SHP77 (cell line): ENCODE measurements around the gene ZNG1B.
"Not testable (repeated sequence)": the region's sequence is repeated elsewhere in the genome, so short reads cannot be mapped to it uniquely, and the experiment has no call there.

Source experiments
- DNase-seq, 2 experiments: peaks; one replicate each; lab custom pipeline; 2025; lab: John Stamatoyannopoulos, UW

Gene ZNG1B

DNA sequence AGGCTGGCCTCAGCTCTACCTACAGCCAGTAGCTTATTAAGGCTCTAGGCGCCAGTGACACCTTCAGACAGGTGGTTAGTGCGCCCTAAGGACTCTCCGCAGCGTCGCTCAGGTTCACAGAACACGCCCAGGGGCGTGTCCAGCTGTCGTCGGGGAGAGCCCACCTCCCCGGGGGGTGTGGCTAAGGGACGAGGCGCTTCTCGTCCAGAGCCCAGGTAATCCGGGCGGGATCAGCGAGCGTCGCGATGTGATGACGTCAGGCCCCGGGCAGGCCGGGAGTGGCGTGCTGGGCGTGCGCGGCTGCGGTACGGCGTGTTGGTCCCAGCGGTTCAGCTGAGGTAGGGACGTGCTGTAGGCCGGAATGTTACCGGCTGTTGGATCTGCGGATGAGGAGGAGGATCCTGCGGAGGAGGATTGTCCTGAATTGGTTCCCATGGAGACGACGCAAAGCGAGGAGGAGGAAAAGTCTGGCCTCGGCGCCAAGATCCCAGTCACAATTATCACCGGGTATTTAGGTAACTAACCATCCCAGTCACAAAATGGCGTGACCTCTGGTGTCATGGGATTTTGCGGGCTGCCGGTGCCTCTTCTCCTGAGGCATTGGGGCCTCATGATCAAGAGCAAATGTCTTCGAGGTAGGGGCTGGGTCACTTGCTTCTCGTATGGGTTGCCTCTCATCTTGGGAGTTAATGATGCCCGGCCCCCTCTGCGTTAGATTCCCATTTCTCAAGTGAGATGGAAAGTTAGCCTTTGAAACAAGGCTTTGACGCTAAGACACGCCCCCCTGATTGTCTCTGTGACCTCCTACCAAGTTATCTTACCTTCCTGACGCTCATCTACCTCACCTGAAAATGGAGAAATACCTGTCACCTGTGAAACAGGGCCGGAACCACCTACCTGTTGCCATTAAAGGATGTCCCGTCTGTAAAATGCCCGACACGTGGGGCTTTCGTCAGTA, at the start of gene ZNG1B:
TSS of gene ZNG1B (plus strand) at position 184 of the 958 bp plus-strand sequence. CDS start at position 362, 178 bp downstream.
- not testable (repeated sequence) for DNase-seq

DNA sequence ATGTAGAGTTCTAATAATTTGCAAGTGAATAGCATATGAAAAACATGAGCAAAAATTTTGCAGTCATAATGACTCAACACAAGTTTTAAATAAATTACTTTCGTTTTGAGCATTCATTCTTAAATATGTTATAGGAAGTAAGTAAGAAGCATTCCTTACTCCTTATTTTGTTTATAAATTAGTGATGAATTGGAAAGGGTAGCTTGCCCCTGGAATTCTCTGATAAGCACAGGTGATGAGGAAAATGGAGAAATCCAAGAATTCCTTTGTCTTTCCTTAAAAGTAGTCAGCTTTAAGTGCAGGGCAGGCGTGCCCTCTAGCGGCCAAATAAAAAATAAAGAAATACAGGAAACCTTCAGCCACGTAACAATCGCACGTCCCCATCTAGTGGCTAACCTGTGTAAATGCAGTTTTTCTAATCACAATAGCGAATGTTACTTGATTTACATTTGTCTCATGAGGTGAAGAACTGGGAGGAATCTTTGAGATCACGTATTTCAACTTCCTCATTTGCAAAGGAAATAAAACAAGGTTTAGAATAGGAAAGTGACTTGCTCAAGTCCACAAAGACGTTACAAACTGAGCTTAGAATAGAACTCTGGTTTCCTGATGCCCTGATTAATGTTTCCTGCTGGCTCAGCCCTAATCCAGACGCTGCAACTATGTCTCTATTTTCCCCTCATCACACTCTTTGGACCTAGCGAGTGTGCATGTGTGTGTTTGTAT, 47.2 kb upstream of the ZNG1B start:
- no peak for DNase-seq

DNA sequence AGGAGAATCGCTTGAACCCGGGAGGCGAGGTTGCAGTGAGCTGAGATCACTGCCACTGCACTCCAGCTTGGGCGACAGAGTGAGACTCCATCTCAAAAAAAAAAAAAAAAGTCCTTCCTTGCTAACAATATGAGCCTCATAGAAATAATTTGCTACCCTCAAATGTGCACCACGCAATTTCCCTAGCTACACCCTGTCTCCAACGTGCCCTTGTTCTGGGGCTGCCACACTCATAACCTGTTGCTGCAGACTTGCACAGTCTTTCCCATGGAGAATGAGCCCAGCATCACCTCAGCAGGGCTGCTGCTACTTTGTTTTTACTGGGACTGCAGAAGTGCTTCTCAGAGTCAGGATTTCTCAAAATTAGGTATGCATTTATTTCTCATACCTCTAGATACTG, 46.4 kb upstream of the ZNG1B start:
- no peak for DNase-seq

DNA sequence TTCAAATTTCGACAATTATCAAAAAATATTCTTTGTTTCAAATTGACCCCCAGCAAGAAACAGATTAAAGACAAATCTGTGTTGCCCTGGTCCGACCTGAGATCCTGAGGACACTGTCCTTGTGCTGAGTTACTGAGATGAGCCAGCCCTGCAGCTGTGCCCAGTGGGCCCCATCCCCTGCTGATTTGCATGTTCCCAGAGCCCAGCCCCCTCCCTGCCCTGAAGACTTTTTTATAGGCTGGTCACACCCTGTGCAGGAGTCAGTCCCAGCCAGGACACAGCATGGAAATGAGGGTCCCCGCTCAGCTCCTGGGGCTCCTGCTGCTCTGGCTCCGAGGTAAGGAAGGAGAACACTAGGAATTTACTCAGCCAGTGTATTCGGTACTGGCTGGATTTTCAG, 31.4 kb upstream of the ZNG1B start:
- no peak for DNase-seq

DNA sequence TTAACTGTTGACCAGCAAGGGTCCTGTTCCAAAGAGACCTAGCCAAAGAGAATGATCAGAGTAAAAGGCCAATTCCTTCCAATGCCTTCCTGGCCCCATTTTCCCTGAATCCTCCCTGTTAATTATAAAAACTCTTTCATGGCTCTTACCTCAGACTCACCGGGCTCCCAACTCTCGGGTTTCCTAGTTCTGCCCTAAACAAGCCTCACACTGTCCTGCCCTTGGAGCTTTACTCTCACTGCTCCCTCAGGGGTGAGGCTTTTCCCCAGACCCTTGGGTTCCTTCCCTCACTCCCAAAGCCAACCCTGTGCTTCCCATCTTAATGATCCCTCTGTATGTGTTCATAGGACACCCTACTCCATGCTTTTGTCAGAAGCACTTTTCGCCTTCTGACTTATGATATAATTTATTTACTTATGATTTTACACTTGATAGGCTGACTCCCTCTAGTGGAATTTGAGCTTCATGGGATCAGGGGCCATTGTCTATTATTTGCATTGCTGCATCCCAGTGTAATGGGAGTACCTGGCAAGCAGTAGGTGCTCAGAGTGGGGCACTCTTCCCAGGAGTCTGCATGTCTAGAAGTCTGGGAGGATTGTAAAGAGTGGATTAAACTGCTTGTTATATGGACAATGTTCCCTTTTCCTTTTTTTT, 29.9 kb upstream of the ZNG1B start:
- DNase-seq = no peak

DNA sequence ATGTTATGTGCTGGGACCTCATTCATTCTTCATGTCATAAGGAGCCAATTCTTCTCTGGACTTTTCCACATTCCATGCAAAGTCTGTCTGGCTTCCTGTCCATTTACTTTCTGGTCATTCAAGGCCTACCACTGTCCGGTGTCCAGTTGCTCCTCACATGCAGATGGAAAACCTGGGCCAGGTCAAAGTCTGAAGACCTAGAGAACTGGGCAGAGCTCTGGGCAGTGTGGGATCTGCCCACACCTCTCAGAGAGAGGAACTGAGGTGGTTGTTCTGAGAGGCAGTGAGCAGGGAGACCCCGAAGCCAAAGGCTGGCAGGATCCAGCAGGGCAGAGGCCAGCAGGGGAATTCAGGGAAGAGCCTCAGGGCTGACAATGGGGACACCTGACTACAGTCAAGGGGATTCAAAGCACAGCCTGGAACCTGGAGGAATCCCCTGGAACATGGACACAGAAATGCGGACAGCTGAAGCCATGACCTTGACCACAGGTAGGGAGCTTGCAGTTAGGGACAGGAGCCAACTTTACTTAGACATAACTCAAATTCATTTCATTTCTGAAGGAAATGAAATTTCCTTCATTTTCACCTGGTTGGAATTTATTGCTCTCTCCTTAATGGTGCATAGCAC, 25.7 kb upstream of the ZNG1B start:
- not testable (repeated sequence) for DNase-seq

DNA sequence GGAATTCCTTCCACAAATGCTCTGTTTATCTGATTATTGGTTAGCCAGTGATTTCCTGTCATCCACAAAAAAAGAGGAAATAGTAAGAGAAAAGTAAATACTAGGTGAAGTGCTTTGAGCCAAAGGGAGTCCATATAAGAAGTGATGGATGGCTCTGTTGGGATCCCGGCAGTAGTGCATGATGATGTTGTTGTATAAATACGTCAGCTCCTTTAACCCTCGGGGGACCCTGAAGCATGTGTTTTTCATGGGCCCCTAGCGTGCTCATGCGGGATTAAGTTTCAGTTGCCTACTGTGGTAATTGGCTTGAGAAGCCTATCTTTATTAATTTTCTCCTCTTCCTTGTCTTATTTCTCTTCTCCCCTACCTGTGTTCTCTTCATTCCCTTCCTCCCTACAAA, 24.7 kb upstream of the ZNG1B start:
- DNase-seq = not testable (repeated sequence)

DNA sequence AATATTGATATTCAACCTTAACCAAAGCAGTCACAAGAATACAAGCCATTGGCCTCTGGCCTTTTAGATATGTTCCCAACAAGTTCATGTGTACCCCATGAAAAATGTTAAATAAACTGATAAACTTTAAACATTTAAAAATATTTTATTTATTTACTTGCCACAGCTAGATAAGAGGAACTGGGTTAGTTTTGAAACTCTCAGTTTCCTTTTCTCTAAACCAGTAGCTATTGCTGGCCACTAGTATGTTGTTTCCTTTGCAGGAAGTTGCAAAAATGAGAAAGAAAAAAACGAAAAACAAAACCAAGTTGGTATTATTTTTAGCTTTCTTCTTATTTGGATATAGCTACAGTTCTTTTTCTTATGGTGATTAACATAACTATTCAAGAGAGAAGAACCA, 5.7 kb upstream of the ZNG1B start:
- DNase-seq = not testable (repeated sequence)

DNA sequence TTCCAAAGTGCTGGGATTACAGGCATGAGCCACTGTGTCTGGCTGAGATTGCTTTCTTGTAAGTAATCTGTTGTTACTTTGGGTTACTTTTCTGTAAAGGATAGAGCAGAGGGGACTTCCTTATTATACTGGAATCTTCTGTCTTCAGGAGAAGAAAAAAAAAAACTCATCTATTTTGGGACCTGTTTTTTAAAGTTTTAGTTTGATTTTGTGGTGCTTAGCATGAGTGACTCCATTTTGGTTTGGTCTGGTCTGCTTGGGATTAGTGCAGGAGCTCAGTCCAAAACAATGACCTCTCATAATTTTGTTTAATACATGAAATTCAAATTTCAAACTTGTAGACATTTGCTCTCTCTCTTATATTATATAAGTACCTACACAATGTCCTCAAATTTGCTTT, 4.0 kb upstream of the ZNG1B start:
- DNase-seq = not testable (repeated sequence)

DNA sequence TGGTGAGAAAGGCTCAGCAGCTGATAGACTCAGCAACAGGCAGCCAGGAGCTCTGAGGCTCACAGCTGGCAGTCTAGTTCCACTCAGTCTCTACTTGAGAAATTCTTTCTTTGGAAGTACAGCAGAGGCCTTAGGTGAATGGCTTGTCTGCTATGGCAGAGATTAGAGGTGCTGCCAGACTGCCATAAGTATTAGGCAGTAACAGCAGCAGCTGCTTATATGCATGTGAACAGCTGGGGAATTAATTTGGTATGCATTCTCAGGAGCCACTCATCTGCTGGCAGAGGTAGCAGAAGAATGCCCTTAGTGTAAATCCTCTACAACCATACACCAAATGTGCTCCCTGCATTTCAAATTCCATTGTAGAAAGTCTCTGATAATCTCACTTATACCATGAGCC, 28.3 kb downstream of the ZNG1B start:
- not testable (repeated sequence) for DNase-seq

DNA sequence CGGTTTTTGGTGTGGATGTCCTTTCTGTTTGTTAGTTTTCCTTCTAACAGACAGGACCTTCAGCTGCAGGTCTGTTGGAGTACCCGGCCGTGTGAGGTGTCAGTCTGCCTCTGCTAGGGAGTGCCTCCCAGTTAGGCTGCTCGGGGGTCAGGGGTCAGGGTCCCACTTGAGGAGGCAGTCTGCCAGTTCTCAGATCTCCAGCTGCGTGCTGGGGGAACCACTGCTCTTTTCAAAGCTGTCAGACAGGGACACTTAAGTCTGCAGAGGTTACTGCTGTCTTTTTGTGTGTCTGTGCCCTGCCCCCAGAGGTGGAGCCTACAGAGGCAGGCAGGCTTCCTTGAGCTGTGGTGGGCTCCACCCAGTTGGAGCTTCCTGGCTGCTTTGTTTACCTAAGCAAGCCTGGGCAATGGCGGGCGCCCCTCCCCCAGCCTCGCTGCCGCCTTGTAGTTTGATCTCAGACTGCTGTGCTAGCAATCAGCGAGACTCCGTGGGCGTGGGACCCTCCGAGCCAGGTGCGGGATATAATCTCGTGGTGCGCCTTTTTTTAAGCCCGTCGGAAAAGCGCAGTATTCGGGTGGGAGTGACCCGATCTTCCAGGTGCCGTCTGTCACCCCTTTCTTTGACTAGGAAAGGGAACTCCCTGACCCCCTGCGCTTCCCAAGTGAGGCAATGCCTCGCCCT, 39.3 kb downstream of the ZNG1B start:
- DNase-seq = not testable (repeated sequence)

DNA sequence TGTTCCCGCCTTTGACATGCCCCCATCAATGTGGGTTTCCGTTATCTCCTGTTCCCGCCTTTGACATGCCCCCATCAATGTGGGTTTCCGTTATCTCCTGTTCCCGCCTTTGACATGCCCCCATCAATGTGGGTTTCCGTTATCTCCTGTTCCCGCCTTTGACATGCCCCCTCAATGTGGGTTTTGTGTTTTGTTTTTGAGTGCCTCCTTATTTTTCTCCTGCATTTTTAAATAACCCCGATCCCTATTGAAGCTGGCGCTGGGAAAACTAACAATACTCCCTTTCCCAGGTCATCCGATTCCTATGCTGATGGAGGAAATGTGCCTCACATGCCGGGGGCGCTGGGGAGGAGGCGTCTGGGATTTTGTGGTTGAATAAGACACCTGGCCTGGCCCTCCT, 59.0 kb downstream of the ZNG1B start:
- DNase-seq = not testable (repeated sequence)

DNA sequence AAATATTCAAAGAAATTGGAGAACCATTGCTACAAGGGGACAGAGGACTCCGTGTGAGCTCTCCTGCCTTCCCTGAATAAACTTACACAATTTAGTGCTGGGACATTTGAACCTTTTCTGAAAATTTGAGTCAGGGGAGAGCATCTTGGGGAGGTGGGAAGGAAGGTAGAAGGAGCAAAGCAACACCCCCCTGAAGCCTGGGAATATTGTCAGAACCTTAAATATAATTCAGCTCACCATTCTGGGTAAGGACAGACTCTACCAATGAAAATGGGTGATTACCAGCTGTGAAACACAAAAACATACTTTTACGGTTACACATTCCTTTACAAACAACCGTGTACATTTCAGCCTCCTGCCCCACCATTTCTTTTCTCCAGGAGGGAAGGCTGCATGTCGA, 60.9 kb downstream of the ZNG1B start, which contains the start of gene FOXD4L1:
TSS of gene FOXD4L1 (plus strand) at position 301 of the 400 bp plus-strand sequence. CDS start 592 bp downstream, outside the sequence.
- not testable (repeated sequence) for DNase-seq

DNA sequence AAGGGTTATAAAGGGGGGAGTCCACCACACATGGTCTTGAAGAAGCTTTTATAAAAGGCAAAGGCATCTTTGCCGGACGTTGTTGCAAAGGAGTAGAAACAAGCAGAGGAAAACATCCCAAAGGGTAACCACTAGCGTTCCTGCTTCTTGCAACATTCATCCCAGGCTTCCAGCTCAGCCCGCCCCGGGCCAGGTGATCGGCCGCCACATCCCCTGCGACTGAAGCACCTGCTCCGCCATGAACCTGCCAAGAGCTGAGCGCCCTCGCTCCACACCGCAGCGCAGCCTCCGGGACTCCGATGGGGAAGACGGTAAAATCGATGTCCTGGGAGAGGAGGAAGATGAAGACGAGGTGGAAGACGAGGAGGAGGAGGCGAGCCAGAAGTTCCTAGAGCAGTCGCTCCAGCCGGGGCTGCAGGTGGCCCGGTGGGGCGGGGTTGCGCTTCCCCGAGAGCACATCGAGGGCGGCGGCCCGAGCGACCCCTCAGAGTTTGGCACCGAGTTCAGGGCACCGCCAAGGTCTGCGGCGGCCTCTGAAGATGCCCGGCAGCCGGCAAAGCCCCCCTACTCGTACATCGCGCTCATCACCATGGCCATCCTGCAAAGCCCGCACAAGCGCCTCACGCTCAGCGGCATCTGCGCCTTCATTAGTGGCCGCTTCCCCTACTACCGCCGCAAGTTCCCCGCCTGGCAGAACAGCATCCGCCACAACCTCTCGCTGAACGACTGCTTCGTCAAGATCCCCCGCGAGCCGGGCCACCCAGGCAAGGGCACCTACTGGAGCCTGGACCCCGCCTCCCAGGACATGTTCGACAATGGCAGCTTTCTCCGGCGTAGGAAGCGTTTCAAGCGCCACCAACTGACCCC, 61.8 kb downstream of the ZNG1B start:
- DNase-seq = not testable (repeated sequence)

DNA sequence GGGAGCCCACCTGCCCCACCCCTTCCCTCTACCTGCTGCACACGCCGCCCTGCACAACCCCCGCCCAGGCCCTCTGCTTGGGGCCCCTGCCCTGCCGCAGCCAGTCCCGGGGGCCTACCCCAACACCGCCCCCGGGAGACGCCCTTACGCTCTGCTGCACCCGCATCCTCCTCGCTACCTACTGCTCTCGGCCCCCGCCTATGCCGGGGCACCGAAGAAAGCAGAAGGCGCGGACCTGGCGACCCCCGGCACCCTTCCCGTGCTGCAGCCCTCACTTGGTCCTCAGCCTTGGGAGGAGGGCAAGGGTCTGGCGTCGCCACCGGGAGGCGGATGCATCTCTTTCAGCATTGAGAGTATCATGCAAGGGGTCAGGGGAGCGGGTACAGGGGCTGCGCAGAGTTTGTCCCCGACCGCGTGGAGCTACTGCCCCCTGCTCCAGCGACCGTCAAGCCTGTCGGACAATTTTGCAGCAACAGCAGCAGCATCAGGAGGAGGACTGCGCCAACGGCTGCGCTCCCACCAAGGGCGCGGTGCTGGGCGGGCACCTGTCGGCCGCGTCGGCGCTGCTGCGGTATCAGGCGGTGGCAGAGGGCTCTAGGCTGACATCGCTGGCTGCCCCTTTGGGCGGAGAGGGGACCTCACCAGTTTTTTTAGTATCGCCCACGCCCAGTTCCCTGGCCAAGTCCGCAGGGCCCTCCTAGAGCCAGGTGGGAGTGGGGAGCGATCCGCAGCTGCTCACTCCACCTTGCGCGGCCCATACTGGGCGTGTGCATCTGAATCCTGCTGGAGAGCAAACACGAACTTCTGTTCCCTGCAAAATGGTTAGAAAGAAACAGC, 62.6 kb downstream of the ZNG1B start:
- DNase-seq = not testable (repeated sequence)

DNA sequence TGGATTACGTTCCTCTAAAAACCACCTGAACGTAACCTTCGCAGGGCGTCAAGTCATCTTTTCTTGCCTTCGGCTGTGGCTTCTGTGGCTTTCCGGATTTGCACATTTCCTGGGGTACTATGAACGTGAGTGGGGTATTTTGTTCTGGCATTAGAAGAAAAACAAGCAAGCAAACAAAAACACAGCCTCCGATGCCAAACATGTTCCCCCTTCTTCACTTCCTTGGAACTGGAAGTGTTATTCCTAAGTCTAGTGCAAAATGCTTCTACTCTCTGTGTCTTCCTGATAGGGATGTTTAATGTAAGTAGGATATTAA, 63.2 kb downstream of the ZNG1B start:
- DNase-seq = not testable (repeated sequence)

DNA sequence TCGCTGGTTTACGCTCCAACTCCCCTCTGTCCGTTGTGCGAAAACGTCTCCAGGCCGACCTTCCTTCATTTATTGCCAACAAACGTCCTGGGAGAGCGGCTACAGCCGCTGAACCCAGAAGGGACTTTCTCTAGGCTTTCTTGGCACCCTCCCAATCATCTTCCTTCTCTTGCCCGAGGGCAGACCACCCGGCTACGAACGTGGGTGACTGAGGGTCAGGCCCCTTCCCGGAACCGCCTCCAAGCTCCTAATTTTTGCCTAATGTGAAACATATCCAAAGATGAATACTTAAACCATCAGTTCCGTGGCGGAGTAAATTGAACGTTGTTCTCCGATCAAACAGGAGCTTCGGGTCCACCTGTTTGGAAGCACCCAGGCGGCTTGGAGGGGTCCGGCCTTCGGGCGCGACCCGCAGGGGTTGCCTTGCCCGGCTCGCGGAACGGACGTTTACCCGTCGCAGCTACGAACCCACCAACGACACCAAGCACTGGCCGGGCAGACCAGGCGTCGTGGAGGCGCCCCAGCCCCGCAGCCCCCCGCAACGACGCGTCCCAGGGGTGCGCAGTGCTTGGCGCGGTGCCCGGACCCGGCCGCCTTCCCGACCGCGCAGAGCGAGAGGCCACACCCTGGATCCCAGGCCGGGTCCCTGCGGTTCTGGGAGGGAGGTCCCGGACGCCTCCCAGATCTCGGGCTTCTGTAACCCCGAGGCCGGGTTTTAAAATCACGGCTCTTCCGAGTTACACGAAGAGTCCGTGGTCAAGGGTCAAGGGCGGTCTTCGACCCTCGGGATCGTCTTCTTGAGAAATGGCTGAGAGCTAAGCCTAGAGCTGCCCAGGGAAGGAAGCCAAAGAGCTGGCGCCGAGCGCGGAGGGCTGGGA, 65.0 kb downstream of the ZNG1B start:
- not testable (repeated sequence) for DNase-seq
